ENCODE measurements around the gene PBLD.

DNA sequence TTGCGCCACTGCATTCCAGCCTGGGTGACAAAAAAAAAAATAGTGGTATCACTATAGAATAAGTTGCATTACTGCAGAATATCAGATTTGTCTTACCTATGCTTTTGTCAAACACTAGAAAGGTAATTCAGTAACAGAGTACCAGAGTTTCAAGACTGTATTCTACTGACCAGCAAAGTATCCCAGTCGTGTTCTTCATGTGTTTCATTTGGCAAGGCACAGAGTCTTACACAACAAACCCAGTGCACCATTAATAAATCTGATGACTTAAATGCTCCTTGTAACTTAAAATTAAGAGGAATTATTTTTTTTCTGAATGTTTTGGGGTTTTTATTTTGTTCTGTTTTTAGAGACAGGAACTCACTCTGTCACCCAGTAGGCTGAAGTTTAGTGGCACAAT, 34.4 kb upstream of the PBLD start:
- TF ChIP-seq, protein P1, sequence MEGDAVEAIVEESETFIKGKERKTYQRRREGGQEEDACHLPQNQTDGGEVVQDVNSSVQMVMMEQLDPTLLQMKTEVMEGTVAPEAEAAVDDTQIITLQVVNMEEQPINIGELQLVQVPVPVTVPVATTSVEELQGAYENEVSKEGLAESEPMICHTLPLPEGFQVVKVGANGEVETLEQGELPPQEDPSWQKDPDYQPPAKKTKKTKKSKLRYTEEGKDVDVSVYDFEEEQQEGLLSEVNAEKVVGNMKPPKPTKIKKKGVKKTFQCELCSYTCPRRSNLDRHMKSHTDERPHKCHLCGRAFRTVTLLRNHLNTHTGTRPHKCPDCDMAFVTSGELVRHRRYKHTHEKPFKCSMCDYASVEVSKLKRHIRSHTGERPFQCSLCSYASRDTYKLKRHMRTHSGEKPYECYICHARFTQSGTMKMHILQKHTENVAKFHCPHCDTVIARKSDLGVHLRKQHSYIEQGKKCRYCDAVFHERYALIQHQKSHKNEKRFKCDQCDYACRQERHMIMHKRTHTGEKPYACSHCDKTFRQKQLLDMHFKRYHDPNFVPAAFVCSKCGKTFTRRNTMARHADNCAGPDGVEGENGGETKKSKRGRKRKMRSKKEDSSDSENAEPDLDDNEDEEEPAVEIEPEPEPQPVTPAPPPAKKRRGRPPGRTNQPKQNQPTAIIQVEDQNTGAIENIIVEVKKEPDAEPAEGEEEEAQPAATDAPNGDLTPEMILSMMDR (IDR thresholded peaks at IDR 0.05; ENCODE audit: insufficient read depth, low read length), result no peak
- no peak for TF ChIP-seq POLR2AphosphoS5 (IDR thresholded peaks at IDR 0.05; ENCODE audit: low read depth)
- TF ChIP-seq, protein P2, sequence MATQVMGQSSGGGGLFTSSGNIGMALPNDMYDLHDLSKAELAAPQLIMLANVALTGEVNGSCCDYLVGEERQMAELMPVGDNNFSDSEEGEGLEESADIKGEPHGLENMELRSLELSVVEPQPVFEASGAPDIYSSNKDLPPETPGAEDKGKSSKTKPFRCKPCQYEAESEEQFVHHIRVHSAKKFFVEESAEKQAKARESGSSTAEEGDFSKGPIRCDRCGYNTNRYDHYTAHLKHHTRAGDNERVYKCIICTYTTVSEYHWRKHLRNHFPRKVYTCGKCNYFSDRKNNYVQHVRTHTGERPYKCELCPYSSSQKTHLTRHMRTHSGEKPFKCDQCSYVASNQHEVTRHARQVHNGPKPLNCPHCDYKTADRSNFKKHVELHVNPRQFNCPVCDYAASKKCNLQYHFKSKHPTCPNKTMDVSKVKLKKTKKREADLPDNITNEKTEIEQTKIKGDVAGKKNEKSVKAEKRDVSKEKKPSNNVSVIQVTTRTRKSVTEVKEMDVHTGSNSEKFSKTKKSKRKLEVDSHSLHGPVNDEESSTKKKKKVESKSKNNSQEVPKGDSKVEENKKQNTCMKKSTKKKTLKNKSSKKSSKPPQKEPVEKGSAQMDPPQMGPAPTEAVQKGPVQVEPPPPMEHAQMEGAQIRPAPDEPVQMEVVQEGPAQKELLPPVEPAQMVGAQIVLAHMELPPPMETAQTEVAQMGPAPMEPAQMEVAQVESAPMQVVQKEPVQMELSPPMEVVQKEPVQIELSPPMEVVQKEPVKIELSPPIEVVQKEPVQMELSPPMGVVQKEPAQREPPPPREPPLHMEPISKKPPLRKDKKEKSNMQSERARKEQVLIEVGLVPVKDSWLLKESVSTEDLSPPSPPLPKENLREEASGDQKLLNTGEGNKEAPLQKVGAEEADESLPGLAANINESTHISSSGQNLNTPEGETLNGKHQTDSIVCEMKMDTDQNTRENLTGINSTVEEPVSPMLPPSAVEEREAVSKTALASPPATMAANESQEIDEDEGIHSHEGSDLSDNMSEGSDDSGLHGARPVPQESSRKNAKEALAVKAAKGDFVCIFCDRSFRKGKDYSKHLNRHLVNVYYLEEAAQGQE (IDR thresholded peaks at IDR 0.05; ENCODE audit: insufficient replicate concordance, low read depth), result no peak

Measured in HL-60 (cell line).